ENCODE measurements around the gene INTS11. TPM values are rescaled to one million over a fixed set of nuclear protein-coding genes. Genes with fewer than 3 reads are reported as not detected.
"Not testable (repeated sequence)": the region's sequence is repeated elsewhere in the genome, so short reads cannot be mapped to it uniquely, and the experiment has no call there.

The INTS11 gene
- total RNA-seq, 2 donors from 2014 or later: 97.3 to 178 TPM

DNA sequence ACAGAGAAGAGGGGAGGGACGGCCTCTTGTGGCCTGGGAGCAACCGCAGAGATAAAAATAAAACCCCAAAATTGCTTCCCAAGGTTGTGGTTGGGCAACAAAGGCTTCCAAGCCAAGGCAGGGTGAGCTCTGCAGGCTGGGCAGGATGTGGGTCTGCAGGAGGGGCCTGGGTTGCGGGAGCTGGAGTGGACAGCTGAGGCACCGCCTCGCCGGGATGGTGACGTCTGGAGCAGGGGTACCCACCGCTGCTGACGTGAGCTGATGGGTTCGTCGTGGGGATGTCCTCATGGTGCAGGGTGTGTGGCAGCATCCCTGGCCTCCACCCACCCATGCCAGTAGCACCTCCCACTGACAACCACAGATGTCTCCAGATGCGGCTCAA, 46.9 kb upstream of the INTS11 start:
- no peak for DNase-seq (ENCODE audit: low spot score)
- no peaks in the 10 kb centered on the region for H3K9me3 ChIP-seq
- TF ChIP-seq, protein P1, sequence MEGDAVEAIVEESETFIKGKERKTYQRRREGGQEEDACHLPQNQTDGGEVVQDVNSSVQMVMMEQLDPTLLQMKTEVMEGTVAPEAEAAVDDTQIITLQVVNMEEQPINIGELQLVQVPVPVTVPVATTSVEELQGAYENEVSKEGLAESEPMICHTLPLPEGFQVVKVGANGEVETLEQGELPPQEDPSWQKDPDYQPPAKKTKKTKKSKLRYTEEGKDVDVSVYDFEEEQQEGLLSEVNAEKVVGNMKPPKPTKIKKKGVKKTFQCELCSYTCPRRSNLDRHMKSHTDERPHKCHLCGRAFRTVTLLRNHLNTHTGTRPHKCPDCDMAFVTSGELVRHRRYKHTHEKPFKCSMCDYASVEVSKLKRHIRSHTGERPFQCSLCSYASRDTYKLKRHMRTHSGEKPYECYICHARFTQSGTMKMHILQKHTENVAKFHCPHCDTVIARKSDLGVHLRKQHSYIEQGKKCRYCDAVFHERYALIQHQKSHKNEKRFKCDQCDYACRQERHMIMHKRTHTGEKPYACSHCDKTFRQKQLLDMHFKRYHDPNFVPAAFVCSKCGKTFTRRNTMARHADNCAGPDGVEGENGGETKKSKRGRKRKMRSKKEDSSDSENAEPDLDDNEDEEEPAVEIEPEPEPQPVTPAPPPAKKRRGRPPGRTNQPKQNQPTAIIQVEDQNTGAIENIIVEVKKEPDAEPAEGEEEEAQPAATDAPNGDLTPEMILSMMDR (IDR thresholded peaks at IDR 0.05): no peak
- TF ChIP-seq POLR2A (IDR thresholded peaks at IDR 0.05) (no peak), POLR2AphosphoS5 (IDR thresholded peaks at IDR 0.05) (no peak)
- no peak overlapping the region for H3K4me3 ChIP-seq
- 78% methylated on average over 9 of the region's 12 CpGs for WGBS
- H3K36me3 ChIP-seq: no peaks in the 10 kb centered on the region
- no peak overlapping the region for H3K27ac ChIP-seq
- intact Hi-C loops (cut with DNase I): loop anchor here (5.0 kb wide), 1 partner anchor 249 kb away; no protein-coding TSS in a partner anchor
- H3K27me3 ChIP-seq (replicated peaks; ENCODE audit: insufficient read depth): no peaks in the 10 kb centered on the region
- H3K4me1 ChIP-seq (replicated peaks): peaks cover 17% of the 10 kb centered on the region

- intact Hi-C loops (cut with DNase I): loop anchor here (5.0 kb wide), 1 partner anchor 249 kb away; no protein-coding TSS in a partner anchor
- Histone ChIP-seq H3K36me3 (no peaks in the 10 kb centered on the region), H3K4me3 (no peak overlapping the region), H3K9me3 (no peaks in the 10 kb centered on the region), H3K27ac (no peak overlapping the region), H3K4me1 (replicated peaks) (peaks cover 16% of the 10 kb centered on the region), H3K27me3 (replicated peaks; ENCODE audit: insufficient read depth) (no peaks in the 10 kb centered on the region)
- DNase-seq (ENCODE audit: low spot score): no peak
- 86% methylated on average over 16 of the region's 16 CpGs for WGBS
- no peak for TF ChIP-seq POLR2A (IDR thresholded peaks at IDR 0.05)
- TF ChIP-seq POLR2AphosphoS5 (IDR thresholded peaks at IDR 0.05): no peak
- TF ChIP-seq, protein P1 (IDR thresholded peaks at IDR 0.05): no peak
Measured at GRCh38 chr1:1370771-1371300, 46.4 kb upstream of the INTS11 start.

DNA sequence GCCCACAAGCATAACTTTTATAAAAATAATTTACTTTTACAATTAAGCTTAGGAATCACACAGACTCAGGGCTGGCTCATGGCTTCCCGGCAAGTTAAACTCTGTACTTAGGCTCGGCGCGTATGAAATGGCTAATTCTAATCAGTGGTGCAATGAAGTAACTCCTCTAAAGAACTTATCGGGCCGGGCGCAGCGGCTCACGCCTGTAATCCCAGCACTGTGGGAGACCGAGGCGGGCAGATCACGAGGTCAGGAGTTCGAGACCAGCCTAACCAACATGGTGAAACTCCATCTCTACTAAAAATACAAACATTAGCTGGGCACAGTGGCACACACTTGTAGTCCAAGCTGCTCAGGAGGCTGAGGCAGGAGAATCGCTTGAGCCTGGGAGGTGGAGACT, 45.6 kb upstream of the INTS11 start:
- not testable (repeated sequence) for H3K27me3 ChIP-seq (replicated peaks; ENCODE audit: insufficient read depth); H3K36me3 ChIP-seq; DNase-seq (ENCODE audit: low spot score); H3K4me3 ChIP-seq; H3K9me3 ChIP-seq; H3K27ac ChIP-seq
- 95% methylated on average over 14 of the region's 14 CpGs for WGBS
- intact Hi-C loops (cut with DNase I): loop anchor here (5.0 kb wide), 1 partner anchor 248 kb away; no protein-coding TSS in a partner anchor
- H3K4me1 ChIP-seq (replicated peaks): peaks cover 15% of the 10 kb centered on the region

DNA sequence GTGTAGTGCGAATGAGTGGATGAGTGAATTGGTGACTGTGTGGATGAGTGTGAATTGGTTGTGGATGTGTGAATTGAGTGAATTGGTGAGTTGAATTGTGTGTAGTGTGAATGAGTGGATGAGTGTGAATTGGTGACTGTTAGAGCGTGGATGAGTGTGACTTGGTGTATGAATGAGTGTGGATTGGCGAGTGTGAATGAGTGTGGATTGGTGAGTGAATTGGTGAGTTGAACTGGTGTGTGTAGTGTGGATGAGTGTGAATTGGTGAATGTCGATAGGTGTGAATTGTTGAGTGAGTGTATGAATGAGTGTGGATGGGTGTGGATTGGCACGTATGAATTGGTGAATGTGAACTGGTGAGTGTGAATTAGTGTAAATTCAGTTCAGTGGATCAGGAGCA, 42.9 kb upstream of the INTS11 start:
- Histone ChIP-seq H3K27me3 (replicated peaks; ENCODE audit: insufficient read depth) (no peaks in the 10 kb centered on the region), H3K4me1 (replicated peaks) (peaks cover 5% of the 10 kb centered on the region), H3K36me3 (no peaks in the 10 kb centered on the region), H3K4me3 (no peak overlapping the region), H3K9me3 (no peaks in the 10 kb centered on the region), H3K27ac (no peak overlapping the region)
- intact Hi-C loops (cut with DNase I): no loop called here
- WGBS: 92% methylated on average over 5 of the region's 5 CpGs
- TF ChIP-seq, protein P1 (IDR thresholded peaks at IDR 0.05): no peak
- TF ChIP-seq POLR2AphosphoS5 (IDR thresholded peaks at IDR 0.05) (no peak), POLR2A (IDR thresholded peaks at IDR 0.05) (no peak)
- no peak for DNase-seq (ENCODE audit: low spot score)

GRCh38 chr1:1366699-1367066, 42.2 kb upstream of the INTS11 start:
- Histone ChIP-seq H3K27ac (no peak overlapping the region), H3K4me1 (replicated peaks) (no peaks in the 10 kb centered on the region), H3K36me3 (no peaks in the 10 kb centered on the region), H3K27me3 (replicated peaks; ENCODE audit: insufficient read depth) (no peaks in the 10 kb centered on the region), H3K9me3 (no peaks in the 10 kb centered on the region), H3K4me3 (no peak overlapping the region)
- DNase-seq (ENCODE audit: low spot score): no peak
- intact Hi-C loops (cut with DNase I): no loop called here
- 94% methylated on average over 3 of the region's 3 CpGs for WGBS
- TF ChIP-seq POLR2A (IDR thresholded peaks at IDR 0.05): no peak
- TF ChIP-seq, protein P1 (IDR thresholded peaks at IDR 0.05): no peak
- no peak for TF ChIP-seq POLR2AphosphoS5 (IDR thresholded peaks at IDR 0.05)

Measured in prostate gland (tissue), 2 donors.